ENCODE measurements around the gene LRRC61.
"Not testable (repeated sequence)": the region's sequence is repeated elsewhere in the genome, so short reads cannot be mapped to it uniquely, and the experiment has no call there.

LRRC61 gene

GRCh38 chr7:150384406-150385301 is 61.5 kb downstream of the LRRC61 start:
- peaks cover 21% of the 10 kb centered on the region for H3K4me1 Mint-ChIP-seq (ENCODE audit: low read depth)
- H3K36me3 Mint-ChIP-seq (ENCODE audit: low read depth) = no peaks in the 10 kb centered on the region
- H3K4me3 Mint-ChIP-seq = no peak overlapping the region
- no peaks in the 10 kb centered on the region for H3K9me3 Mint-ChIP-seq
- H3K27ac Mint-ChIP-seq = no peak overlapping the region
- H3K27me3 Mint-ChIP-seq = no peaks in the 10 kb centered on the region

DNA sequence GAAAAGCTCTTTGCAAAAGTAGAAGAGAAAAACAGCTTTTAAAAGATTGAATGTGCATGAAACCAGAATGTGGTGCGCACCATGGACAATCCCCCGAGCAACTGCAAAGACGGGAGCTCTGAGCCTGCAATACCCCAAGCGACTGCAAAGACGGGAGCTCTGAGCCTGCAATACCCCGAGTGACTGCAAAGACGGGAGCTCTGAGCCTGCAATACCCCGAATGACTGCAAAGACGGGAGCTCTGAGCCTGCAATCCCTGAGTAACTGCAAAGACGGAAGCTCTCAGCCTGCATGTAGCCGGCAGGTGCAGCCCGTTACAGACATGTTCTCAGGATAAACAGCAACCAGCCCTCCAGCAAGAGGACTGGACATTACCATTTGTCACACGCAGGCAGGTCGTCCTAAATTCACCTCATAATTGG is 62.2 kb downstream of the LRRC61 start:
- Mint-ChIP-seq H3K9me3 (no peaks in the 10 kb centered on the region), H3K27ac (no peak overlapping the region), H3K4me3 (no peak overlapping the region), H3K27me3 (no peaks in the 10 kb centered on the region), H3K4me1 (ENCODE audit: low read depth) (peaks cover 16% of the 10 kb centered on the region), H3K36me3 (ENCODE audit: low read depth) (no peaks in the 10 kb centered on the region)

DNA sequence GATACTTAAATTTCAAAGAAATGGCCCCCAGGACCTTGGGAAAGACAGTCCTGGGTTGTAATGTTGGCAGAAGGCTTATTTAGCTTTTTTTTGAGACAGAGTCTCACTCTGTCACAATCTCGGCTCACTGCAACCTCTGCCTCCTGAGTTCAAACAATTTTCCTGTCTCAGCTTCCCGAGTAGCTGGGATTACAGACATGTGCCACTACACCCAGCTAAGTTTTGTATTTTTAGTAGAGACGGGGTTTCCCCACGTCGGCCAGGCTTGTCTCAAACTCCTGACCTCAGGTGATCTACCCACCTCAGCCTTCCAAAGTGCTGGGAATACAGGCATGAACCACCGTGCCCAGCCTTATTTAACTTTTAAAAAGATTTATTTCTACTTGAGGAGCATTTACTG is 62.7 kb downstream of the LRRC61 start:
- H3K9me3 Mint-ChIP-seq; H3K36me3 Mint-ChIP-seq (ENCODE audit: low read depth); H3K4me3 Mint-ChIP-seq; H3K27me3 Mint-ChIP-seq; H3K27ac Mint-ChIP-seq: not testable (repeated sequence)
- peaks cover 11% of the 10 kb centered on the region for H3K4me1 Mint-ChIP-seq (ENCODE audit: low read depth)

Data from stimulated activated naive CD8-positive, alpha-beta T cell treated with anti-CD3 and anti-CD28 coated beads, Interleukin-15, Interleukin-2, amounts not matched to agents 100 ng/mL and 50 ng/mL, for 24 hours (primary cell).